Measurements from ENCODE around the gene HNRNPU.

The HNRNPU gene

DNA sequence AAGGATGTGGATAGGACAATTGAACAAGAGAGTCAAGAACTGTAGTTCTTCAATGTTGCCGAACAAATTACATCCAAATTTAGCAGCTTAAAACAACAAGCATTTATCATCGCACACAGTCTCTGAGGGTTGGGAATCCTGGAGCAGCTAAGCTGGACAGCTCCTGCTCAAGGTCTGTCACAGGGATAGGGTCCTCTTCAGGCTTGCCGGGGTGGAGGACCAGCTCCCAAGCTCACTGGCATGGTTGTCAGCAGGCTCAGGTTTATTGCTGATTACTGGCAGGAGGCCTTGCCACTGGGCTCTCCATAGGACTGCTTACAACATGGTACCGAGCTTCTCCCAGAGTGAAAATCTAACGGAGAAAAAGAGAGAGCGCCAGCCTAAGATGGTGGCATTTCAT is 51.0 kb downstream of the HNRNPU start:
- TF ChIP-seq, protein P1, sequence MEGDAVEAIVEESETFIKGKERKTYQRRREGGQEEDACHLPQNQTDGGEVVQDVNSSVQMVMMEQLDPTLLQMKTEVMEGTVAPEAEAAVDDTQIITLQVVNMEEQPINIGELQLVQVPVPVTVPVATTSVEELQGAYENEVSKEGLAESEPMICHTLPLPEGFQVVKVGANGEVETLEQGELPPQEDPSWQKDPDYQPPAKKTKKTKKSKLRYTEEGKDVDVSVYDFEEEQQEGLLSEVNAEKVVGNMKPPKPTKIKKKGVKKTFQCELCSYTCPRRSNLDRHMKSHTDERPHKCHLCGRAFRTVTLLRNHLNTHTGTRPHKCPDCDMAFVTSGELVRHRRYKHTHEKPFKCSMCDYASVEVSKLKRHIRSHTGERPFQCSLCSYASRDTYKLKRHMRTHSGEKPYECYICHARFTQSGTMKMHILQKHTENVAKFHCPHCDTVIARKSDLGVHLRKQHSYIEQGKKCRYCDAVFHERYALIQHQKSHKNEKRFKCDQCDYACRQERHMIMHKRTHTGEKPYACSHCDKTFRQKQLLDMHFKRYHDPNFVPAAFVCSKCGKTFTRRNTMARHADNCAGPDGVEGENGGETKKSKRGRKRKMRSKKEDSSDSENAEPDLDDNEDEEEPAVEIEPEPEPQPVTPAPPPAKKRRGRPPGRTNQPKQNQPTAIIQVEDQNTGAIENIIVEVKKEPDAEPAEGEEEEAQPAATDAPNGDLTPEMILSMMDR (IDR thresholded peaks at IDR 0.05; ENCODE audit: borderline replicate concordance, control extremely low read depth, extremely low read depth, insufficient read depth, missing control alignments): no peak
- DNase-seq (ENCODE audit: low spot score): no peak
- in situ Hi-C loops (cut with MboI; ENCODE audit: low sequenced_read_pairs, unreplicated experiment): no loop called here

DNA sequence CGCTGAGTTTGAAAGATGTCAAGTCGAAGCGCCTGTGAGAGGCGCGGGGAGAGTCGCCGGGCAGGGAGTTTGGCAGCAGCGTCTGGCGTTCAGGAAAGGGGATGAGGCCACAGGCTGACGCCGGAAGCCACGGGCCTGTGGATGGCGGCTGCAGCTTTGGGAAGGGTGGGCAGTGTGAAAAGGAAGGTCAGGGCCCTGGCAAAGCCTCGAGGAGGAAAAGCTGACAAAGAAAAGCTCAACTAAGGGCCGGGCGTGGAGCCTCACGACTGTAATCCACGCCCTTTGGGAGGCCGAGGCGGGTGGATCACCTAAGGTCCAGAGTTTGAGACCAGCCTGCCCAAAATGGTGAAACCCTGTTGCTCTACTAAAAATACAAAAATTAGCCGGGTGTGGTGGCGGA is 54.1 kb downstream of the HNRNPU start:
- TF ChIP-seq, protein P1 (IDR thresholded peaks at IDR 0.05; ENCODE audit: borderline replicate concordance, control extremely low read depth, extremely low read depth, insufficient read depth, missing control alignments): no peak
- in situ Hi-C loops (cut with MboI; ENCODE audit: low sequenced_read_pairs, unreplicated experiment): no loop called here
- no peak for DNase-seq (ENCODE audit: low spot score)

DNA sequence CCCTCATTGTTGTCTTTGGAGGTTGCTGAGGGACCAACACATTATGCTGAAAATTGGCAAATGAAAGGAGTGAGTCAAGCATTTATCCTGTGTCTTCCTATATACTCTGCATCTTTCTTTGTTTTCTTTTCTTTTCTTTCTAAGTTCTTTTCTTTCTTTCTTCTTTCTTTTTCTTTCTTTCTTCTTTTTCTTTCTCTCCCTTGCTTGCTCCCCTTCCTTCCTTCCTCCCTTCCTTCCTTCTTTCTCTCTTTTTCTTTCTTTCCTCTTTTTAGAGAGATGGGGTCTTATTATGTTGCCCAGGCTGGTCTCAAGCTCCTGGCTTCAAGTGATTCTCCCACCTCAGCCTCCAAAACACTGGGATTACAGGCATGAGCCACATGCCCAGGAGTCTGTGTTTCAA is 57.2 kb downstream of the HNRNPU start:
- TF ChIP-seq, protein P1 (IDR thresholded peaks at IDR 0.05; ENCODE audit: borderline replicate concordance, control extremely low read depth, extremely low read depth, insufficient read depth, missing control alignments): no peak
- DNase-seq (ENCODE audit: low spot score): no peak
- in situ Hi-C loops (cut with MboI; ENCODE audit: low sequenced_read_pairs, unreplicated experiment): no loop called here

DNA sequence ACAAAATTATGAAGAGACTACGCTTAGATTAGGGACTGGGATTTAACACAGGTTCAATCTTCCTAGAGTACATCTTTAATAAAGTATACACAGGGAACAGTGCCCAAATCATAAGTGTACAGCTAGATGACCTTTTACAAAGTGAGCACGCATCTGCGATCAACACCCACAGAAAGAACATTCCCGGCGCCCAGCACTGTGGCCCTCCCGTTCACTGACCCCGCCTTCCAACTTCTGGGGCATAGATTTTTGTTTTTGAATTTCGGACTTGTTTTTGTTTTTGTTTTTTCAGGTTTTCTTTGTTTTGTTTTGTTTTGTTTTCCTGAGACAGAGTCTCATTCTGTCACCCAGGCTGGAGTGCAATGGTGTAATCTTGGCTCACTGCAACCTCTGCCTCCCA is 59.5 kb downstream of the HNRNPU start:
- TF ChIP-seq, protein P1 (IDR thresholded peaks at IDR 0.05; ENCODE audit: borderline replicate concordance, control extremely low read depth, extremely low read depth, insufficient read depth, missing control alignments): no peak
- DNase-seq (ENCODE audit: low spot score): no peak
- in situ Hi-C loops (cut with MboI; ENCODE audit: low sequenced_read_pairs, unreplicated experiment): loop anchor here (5.0 kb wide), 1 partner anchor 242 kb away; no protein-coding TSS in a partner anchor

DNA sequence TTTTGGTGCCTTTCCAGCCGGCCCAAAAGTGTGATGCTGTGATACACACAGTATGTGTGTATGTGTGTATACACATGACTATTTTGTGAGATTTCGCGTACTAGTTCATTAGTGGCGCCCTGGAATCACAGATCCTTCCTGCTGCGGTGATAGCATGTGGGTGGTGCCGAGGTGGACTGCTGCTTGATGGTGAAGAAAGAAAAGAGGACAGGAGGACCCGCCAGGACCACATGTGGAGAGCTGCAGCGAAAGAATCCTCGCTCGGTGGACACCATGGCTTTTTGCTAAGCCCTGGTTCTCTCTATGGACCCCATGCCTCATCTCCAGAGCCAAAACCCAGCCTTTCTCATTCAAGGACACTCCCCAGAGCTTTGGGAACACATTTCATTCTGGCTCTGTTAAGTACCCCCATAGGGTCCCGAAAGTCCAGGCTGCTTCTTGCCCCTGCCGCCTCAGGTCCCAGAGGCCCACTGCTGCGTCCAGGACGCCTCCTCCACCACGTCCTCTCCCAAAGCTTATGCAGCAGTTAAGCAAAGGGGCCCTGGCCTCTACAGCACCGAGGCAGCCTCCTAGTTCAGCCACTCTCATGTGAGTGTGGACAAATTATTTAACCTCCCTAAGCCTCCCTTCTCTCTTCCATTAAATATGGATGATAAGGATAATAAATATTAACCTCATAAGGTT is 61.6 kb downstream of the HNRNPU start:
- in situ Hi-C loops (cut with MboI; ENCODE audit: low sequenced_read_pairs, unreplicated experiment): loop anchor here (5.0 kb wide), 1 partner anchor 245 kb away; no protein-coding TSS in a partner anchor
- TF ChIP-seq, protein P1 (IDR thresholded peaks at IDR 0.05; ENCODE audit: borderline replicate concordance, control extremely low read depth, extremely low read depth, insufficient read depth, missing control alignments): no peak
- DNase-seq (ENCODE audit: low spot score): no peak

DNA sequence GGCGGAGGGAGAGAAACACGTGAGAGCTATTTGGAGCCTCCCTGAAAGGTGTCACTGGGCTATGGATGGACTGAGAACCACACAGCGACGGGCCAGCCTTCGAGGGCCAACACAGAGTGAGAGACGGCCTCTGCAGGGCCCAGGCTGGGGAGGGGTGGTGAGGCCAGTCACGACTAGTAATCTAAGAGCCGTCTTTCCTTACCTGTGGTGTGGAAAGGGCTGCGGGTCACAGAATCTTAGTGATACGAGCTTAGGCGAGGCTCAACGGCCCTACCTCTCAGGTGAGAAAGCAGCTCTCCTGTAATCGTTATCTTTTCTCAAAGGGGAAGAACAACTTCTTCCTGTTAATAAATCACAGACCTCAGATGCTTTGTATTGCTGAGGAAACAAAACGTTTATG is 62.3 kb downstream of the HNRNPU start:
- in situ Hi-C loops (cut with MboI; ENCODE audit: low sequenced_read_pairs, unreplicated experiment): loop anchor here (5.0 kb wide), 1 partner anchor 245 kb away; no protein-coding TSS in a partner anchor
- TF ChIP-seq, protein P1 (IDR thresholded peaks at IDR 0.05; ENCODE audit: borderline replicate concordance, control extremely low read depth, extremely low read depth, insufficient read depth, missing control alignments): no peak
- DNase-seq (ENCODE audit: low spot score): no peak
